ENCODE data around the gene MTHFD1L.
"Not testable (repeated sequence)": the region's sequence is repeated elsewhere in the genome, so short reads cannot be mapped to it uniquely, and the experiment has no call there.

Gene MTHFD1L

GRCh38 chr6:150865406-150866146 lies at the start of gene MTHFD1L:
TSS of gene MTHFD1L (plus strand) at chr6:150865702. CDS start at chr6:150865823, 121 bp downstream.
- DNase-seq, result peak; percentile 79

- DNase-seq, result not testable (repeated sequence)
Observed at GRCh38 chr6:150816554-150816953, 48.9 kb upstream of the MTHFD1L start.

DNA sequence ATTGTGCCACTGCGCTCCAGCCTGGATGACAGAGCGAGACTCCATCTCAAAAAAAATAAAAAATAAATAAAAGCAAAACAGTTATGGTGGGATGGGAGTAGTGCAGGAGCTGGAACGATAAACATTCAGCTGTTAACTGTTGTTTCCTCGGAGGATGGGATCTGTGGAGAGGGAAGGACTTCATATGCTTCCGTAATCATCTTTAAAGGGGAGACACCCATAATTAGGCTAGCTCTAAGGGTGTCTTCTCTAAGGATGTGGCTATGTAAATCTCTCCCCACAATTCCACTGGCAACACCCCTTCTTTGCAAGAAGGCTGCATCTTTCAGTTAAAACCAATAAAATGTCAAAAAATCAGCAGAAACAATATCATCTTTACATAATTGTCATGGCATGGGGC lies 42.6 kb upstream of the MTHFD1L start:
- DNase-seq, result no peak

DNA sequence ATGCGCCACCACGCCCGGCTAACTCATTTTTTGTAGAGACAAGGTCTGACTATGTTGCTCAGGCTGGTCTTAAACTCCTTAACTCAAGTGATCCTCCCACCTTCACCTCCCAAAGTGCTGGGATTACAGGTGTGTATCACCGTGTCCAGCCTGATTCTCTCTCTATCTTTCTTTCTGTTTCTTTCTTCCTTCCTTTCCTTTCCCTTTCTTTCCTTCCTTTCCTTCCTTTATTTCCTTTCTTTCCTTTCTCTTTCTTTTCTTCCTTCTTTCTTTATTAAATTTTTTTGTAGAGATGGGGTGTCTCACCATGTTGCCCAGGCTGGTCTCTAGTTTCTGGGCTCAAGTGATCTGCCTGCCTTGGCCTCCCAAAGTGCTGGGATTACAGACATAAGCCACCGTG lies 38.7 kb upstream of the MTHFD1L start:
- no peak for DNase-seq

DNA sequence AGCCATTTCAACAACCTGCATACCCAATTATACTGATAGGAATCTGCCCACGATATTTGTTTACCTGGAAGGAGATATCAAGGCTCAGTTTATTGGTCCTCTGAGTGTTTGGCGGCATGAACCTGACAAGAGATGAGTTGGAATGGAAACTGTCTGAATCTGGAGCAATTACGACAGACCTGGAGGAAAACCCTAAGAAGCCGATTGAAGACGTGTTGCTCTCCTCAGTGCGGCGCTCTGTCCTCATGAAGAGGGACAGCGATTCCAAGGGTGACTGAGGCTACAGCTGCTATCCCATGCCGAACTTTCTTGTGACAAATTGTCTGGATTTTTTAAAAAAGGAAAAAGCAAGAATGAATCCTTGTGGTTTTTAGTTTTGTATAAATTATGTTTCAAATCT lies 37.4 kb upstream of the MTHFD1L start:
- DNase-seq, result not testable (repeated sequence)

GRCh38 chr6:150830439-150831165 lies 34.9 kb upstream of the MTHFD1L start:
- DNase-seq, result no peak

DNA sequence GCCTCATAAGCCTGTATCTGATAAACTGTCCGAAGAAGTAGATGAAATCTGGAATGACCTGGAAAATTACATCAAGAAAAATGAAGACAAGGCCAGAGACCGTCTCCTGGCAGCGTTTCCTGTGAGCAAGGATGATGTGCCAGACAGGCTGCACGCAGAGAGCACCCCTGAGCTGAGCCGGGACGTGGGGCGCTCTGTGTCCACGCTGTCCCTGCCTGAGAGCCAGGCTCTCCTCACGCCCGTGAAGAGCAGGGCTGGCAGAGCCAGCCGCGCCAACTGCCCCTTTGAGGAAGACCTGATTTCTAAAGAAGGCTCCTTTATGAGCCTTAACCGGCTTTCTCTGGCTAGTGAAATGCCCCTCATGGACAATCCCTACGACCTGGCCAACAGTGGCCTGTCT lies 33.9 kb upstream of the MTHFD1L start:
- no peak for DNase-seq

GRCh38 chr6:150835620-150836019 lies 29.9 kb upstream of the MTHFD1L start:
- DNase-seq, result no peak

- no peak for DNase-seq
Observed at GRCh38 chr6:150840185-150840584, 25.3 kb upstream of the MTHFD1L start.

GRCh38 chr6:150841189-150841588 lies 24.3 kb upstream of the MTHFD1L start:
- DNase-seq, result no peak

GRCh38 chr6:150841697-150842096 lies 23.8 kb upstream of the MTHFD1L start:
- no peak for DNase-seq

- DNase-seq, result no peak
Observed at GRCh38 chr6:150844371-150844770, 21.1 kb upstream of the MTHFD1L start.

DNA sequence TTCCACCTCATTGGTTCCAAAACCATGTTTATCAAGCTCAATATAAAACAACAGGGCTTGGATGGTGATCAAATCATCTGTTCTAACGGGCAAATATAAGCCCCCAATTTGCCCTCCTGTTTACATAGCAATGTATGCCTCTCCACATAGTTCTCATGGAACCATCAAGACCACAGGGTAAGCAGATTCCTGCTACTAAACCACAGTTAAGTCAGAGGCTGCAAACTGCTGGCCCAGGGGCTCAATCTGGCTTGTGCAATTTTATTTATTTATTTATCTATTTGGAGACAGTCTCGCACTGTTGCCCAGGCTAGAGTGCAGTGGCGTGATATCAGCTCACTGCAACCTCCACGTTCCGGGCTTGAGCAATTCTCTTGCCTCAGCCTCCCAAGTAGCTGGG lies 18.9 kb upstream of the MTHFD1L start:
- DNase-seq, result no peak

GRCh38 chr6:150848400-150848799 lies 17.1 kb upstream of the MTHFD1L start:
- DNase-seq, result no peak

DNA sequence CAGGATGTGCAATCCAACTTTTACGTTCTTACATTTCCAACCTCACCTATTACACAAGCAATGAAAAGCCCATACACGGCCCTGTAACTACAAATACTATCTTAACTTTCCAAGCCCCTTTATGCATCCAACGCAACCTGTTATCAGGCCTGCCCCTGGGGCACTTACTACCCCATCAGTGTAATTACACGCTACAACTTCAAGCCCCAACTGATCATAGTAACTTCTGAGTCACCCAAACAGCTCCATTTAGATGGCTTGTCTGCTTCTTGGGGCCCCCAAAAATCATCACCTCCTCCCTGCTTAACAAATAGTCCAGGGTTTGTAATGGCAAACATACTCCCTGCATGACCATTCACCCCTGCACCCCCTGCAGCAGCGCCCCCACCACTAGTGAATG lies 11.1 kb upstream of the MTHFD1L start:
- DNase-seq, result not testable (repeated sequence)

- not testable (repeated sequence) for DNase-seq
Observed at GRCh38 chr6:150855171-150855570, 10.3 kb upstream of the MTHFD1L start.

GRCh38 chr6:150857062-150857944 lies 8.2 kb upstream of the MTHFD1L start:
- no peak for DNase-seq

DNA sequence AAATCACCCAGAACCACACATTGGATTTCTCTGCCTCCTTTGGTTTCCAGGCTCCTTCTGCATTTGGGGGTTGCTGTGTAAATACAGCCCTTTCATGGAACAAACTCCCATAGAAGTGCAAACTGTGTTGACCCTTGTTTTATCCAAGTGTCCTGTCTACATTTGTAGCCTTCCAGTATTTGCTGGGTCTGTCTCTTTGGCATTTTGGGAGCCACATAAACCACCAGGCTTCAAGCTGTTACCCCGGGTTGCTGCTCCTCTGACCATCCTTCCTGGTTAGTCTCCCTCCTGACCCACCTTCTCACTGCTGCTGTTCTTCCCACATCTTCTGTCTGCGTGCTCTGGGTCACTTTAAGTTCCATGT lies 7.6 kb upstream of the MTHFD1L start:
- no peak for DNase-seq

- DNase-seq, result not testable (repeated sequence)
Observed at GRCh38 chr6:150861448-150862168, 3.9 kb upstream of the MTHFD1L start.

DNA sequence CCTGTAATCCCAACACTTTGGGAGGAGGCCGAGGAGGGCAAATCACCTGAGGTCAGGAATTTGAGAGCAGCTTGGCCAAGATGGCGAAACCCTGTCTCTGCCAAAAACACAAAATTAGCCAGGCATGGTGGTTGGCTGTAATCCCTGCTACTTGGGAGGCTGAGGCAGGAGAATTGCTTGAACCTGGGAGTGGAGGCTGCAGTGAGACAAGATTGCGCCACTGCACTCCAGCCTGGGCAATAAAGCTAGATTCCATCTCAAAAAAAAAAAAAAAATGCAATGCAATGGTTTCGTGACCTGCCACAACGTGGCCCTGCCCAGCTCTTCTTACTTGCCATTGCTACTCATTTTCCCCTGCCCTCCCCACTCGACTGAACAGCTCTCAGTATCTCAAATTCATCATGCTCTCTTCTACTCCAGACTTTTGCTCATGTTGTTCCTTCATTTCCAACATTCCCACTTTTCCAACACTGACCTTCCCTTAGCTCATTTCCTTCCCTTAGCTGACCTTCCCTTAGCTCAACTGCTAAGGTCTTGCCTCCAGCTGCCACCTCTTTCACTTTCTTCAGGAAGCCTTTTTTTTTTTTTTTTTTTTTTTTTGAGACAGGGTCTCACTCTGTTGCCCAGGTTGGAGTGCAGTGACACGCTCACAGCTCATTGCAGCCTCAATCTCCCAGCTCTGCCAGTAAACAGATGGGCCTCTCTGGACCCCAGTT lies 2.1 kb upstream of the MTHFD1L start:
- DNase-seq, result no peak

- DNase-seq, result no peak
Observed at GRCh38 chr6:150865043-150865405, 478 bp upstream of the MTHFD1L start.
